Measurements from ENCODE around the gene SAMD14. TPM values are rescaled to one million over a fixed set of nuclear protein-coding genes. Genes with fewer than 3 reads are reported as not detected.

Gene SAMD14
- total RNA-seq, 4 donors from 2014 or later: 0.53 to 2.5 (median 1.0) TPM

DNA sequence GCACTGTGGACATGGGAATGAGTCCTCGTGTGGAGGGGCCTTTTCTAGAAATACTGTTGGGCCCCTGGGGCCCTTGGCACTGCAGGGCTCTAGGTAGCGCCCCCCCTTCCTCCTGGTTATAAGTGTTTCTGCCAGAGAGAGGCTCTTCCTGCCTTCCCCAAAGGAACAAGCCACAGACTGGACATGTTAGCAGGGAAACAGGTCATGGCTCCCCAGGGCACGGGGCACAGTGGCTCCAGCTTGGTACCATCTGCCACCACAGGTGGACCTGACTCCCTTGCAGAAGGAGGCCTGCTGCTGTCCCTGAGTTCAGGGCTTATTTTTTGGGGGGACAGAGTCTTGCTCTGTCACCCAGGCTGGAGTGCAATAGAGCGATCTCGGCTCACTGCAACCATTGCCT is 26.0 kb downstream of the SAMD14 start:
- no peak overlapping the region for H3K27ac ChIP-seq
- peaks cover 0 to 58% (median 0%) of the 10 kb centered on the region in 3 donors for H3K36me3 ChIP-seq
- DNase-seq: no peak
- no peak for TF ChIP-seq POLR2A (IDR thresholded peaks at IDR 0.05)
- TF ChIP-seq, protein P1, sequence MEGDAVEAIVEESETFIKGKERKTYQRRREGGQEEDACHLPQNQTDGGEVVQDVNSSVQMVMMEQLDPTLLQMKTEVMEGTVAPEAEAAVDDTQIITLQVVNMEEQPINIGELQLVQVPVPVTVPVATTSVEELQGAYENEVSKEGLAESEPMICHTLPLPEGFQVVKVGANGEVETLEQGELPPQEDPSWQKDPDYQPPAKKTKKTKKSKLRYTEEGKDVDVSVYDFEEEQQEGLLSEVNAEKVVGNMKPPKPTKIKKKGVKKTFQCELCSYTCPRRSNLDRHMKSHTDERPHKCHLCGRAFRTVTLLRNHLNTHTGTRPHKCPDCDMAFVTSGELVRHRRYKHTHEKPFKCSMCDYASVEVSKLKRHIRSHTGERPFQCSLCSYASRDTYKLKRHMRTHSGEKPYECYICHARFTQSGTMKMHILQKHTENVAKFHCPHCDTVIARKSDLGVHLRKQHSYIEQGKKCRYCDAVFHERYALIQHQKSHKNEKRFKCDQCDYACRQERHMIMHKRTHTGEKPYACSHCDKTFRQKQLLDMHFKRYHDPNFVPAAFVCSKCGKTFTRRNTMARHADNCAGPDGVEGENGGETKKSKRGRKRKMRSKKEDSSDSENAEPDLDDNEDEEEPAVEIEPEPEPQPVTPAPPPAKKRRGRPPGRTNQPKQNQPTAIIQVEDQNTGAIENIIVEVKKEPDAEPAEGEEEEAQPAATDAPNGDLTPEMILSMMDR (IDR thresholded peaks at IDR 0.05): no peak
- H3K27me3 ChIP-seq: no peaks in the 10 kb centered on the region
- H3K9me3 ChIP-seq: no peaks in the 10 kb centered on the region
- peaks cover 0 to 37% (median 4%) of the 10 kb centered on the region in 4 donors for H3K4me1 ChIP-seq
- no peak overlapping the region for H3K4me3 ChIP-seq

DNA sequence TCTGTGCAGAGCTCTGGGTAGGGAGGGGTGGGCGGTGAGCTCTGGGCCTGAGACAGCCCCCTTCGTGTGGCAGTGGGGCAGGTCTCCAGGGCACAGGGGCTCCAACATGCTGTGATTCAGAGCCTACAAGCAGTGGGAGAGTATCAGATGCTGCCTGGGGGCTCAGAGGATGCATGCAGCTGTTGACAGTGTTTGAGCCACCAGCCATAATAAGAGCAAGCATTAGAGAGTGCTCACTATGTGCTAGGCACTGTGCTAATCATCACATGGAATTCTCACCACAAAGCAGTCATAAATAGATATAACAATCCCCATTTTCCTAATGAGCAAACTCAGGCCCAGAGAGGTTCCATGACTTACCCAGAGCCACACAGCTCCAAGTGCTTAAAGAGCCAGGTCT is 26.7 kb downstream of the SAMD14 start:
- Histone ChIP-seq H3K4me1 (peaks cover 0 to 44% (median 4%) of the 10 kb centered on the region in 4 donors), H3K4me3 (no peak overlapping the region), H3K36me3 (peaks cover 0 to 58% (median 0%) of the 10 kb centered on the region in 3 donors), H3K9me3 (no peaks in the 10 kb centered on the region), H3K27ac (peak overlapping the region in 1 of 4 donors; percentile 98), H3K27me3 (no peaks in the 10 kb centered on the region)
- DNase-seq: no peak
- TF ChIP-seq, protein P1 (IDR thresholded peaks at IDR 0.05): no peak
- TF ChIP-seq POLR2A (IDR thresholded peaks at IDR 0.05): no peak

DNA sequence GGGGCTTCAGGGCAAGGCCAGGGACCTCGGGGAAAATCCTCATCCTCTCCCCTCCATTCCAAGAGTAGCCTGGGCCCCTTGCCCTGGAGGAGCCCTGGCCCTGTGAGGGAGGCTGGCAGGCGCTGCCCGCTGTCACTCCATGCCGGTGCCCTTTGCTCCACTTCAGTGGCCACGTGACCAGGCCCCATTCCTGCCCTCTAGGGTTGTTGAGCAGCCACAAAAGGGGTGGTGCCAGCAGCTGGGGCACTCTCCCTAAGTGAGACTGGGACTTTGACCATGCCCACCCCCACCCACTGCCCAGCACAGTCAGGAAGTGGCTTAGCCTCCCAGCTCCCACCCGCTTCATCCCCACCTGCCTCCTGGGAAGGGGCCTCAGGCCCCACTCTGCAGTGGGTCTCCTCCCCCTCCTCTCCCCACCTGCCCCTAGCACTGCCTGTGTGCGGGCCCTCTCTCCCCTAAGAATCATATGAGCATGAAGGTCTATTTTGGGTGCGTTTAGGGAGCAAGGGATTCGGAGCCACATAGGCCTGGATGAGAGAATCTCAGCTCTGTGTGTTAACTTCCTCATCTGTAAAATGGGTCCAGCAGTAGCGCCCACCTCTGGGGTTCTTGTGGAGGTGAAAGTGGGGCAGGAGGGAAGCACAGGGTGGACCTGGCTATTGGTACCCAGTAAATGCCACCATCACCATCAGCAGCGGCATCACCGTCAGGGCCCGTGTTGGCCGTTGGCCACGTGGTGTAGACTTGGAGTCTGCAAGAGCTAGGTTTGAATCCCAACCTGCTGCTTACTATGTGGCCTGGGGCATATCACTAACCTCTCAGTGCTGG is 27.6 kb downstream of the SAMD14 start:
- peak; percentile 27 to 69 for TF ChIP-seq POLR2A (IDR thresholded peaks at IDR 0.05)
- TF ChIP-seq, protein P1 (IDR thresholded peaks at IDR 0.05): no peak
- peak overlapping the region in 3 of 4 donors; percentile 80 to 98 (median 84) for H3K27ac ChIP-seq
- peak in 2 of 3 donors; percentile 94 to 96 for DNase-seq
- H3K4me3 ChIP-seq: peak overlapping the region in 2 of 4 donors; percentile 15 to 49
- H3K4me1 ChIP-seq: peaks cover 0 to 50% (median 4%) of the 10 kb centered on the region in 4 donors
- no peaks in the 10 kb centered on the region for H3K27me3 ChIP-seq
- peaks cover 0 to 58% (median 0%) of the 10 kb centered on the region in 3 donors for H3K36me3 ChIP-seq
- no peaks in the 10 kb centered on the region for H3K9me3 ChIP-seq

DNA sequence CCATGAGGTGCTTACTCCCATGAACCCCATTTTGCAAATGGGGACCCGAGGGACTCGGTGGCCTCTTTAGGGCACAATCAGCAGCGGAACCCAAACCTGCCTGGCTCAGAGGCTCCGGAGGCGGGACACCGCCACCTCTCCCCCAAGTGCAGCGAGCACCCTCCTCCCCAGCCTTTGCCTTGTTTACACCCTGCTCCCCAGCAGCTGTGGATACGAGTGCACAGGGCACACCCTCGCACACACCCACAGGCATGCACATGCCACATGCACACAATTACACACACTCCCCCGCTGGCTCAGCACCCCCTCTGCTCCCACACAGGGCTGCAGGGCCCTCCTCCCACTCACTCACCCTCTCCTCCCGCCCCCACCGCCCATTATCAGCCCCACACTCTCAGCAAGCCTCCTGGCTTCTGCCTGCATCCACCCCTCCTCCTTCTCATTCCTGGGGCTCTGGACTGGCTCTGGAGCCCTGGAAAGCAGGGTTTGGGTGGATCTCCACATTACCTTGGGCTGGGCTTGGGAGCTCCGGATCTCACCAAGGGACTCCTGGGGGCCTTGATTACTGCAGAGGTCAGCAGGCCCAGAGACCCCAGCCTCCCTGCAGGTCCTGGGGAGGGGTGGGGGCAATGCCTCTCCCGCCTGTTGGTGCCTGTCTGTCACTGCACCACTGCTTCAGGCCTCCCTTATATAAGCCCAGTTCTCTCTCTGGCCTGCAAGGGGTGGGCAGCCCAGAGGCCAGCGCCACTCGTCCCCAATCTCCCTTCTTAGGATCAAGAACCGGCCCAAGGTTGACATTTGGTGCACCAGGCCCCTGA is 28.4 kb downstream of the SAMD14 start:
- Histone ChIP-seq H3K36me3 (peaks cover 0 to 54% (median 0%) of the 10 kb centered on the region in 3 donors), H3K27ac (peak overlapping the region in 3 of 4 donors; percentile 80 to 98 (median 84)), H3K4me1 (peaks cover 0 to 58% (median 4%) of the 10 kb centered on the region in 4 donors), H3K4me3 (peak overlapping the region in 2 of 4 donors; percentile 15 to 49), H3K27me3 (no peaks in the 10 kb centered on the region), H3K9me3 (no peaks in the 10 kb centered on the region)
- peak in 1 of 2 donors; percentile 77 for TF ChIP-seq POLR2A (IDR thresholded peaks at IDR 0.05)
- TF ChIP-seq, protein P1 (IDR thresholded peaks at IDR 0.05): peak in 2 of 6 experiments; percentile 8
- DNase-seq: peak in 2 of 3 donors; percentile 89 to 90

DNA sequence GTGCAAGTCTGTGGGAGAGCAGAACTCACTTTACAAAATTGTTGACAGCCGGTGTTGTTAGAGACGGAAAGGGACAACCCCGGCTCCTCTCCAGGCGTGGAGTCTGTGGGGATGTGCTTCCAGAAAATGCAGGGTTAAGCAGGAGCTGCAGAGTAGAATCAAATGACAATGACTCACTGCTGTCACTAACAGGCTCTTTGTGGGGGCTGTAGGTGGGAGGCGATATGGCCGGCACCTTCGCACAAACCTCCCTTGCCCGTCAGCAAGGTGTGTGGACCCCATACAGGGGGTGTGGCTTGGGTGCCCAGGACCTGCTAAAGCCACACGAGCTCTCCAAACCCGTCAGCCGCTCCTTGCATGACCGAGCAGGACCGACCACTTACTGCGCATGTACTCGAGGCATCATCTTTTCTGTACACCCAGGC is 29.0 kb downstream of the SAMD14 start:
- Histone ChIP-seq H3K36me3 (peaks cover 0 to 48% (median 0%) of the 10 kb centered on the region in 3 donors), H3K27ac (peak overlapping the region in 3 of 4 donors; percentile 80 to 98 (median 84)), H3K4me1 (peaks cover 3 to 64% (median 5%) of the 10 kb centered on the region in 4 donors), H3K27me3 (no peaks in the 10 kb centered on the region), H3K4me3 (peak overlapping the region in 2 of 4 donors; percentile 15 to 49), H3K9me3 (no peaks in the 10 kb centered on the region)
- TF ChIP-seq POLR2A (IDR thresholded peaks at IDR 0.05): no peak
- TF ChIP-seq, protein P1 (IDR thresholded peaks at IDR 0.05): no peak
- no peak for DNase-seq

All from Peyer's patch (tissue), 4 donors.